Thoracic aorta (tissue), 2 donors: Measurements from ENCODE around the gene CCND2. TPM values are rescaled to one million over a fixed set of nuclear protein-coding genes. Genes with fewer than 3 reads are reported as not detected.

ENCODE experiments used
- ATAC-seq: fragments of 150-250 bp; one replicate; pipeline ENCODE4 v1.8.0; 2017; ENCODE audit warnings: low read depth; ENCODE audit not compliant: insufficient number of reproducible peaks, low FRiP score
- DNase-seq: peaks from one replicate; pipeline ENCODE4 v3.0.0-alpha.2; 2020; ENCODE audit warnings: low spot score
- H3K27ac ChIP-seq, 2 donors: fragments of 200-600 bp; sonication (generic); 1 replicate in 1 of 2; 2 replicates in 1 of 2; pipeline ENCODE4 v1.5.1; 2016; ENCODE audit warnings: mild to moderate bottlenecking in 2 of 2, moderate library complexity in 2 of 2
- H3K27me3 ChIP-seq: fragments of 200-600 bp; sonication (generic); replicated peaks from 2 replicates; pipeline ENCODE4 v1.6.0; 2016; ENCODE audit warnings: mild to moderate bottlenecking; ENCODE audit not compliant: insufficient read depth
- H3K36me3 ChIP-seq: fragments of 200-600 bp; sonication (generic); one replicate; pipeline ENCODE4 v1.5.1; 2016
- H3K4me1 ChIP-seq, 2 donors: fragments of 200-600 bp; sonication (generic); 1 replicate in 1 of 2; 2 replicates in 1 of 2; pipeline versions ENCODE4 v1.5.1 to v1.6.0; 2016; ENCODE audit warnings: low read depth in 2 of 2, mild to moderate bottlenecking in 1 of 2; ENCODE audit not compliant: control insufficient read depth in 1 of 2
- H3K4me3 ChIP-seq: fragments of 200-600 bp; sonication (generic); 2 replicates; pipeline ENCODE4 v1.5.1; 2016; ENCODE audit warnings: mild to moderate bottlenecking
- H3K9me3 ChIP-seq: fragments of 200-600 bp; sonication (generic); 2 replicates; pipeline ENCODE4 v1.5.1; 2016
- CTCF ChIP-seq: fragments of 200-600 bp; sonication (generic); IDR thresholded peaks from one replicate; pipeline ENCODE4 v1.5.1; 2019; ENCODE audit warnings: antibody characterized with exemption
- total RNA-seq, 2 donors: library from RNA; depleted of rRNA; stranded (reverse); fragments of >200 nt; gene quantifications; one replicate each; pipeline versions ENCODE4 v1.1.0 to v1.2.3, GENCODE V29; 2016

The CCND2 gene
- total RNA-seq, 2 donors from 2014 or later, result 108 to 153 TPM

- Histone ChIP-seq H3K27ac (no peak overlapping the region), H3K4me3 (no peak overlapping the region), H3K4me1 (peaks cover 0 to 5% of the 10 kb centered on the region in 2 donors), H3K27me3 (no peaks in the 10 kb centered on the region), H3K9me3 (no peaks in the 10 kb centered on the region), H3K36me3 (peaks cover 39% of the 10 kb centered on the region)
- no peak for ATAC-seq
- no peak for DNase-seq
- no peak for TF ChIP-seq CTCF
These were observed 29.3 kb downstream of the CCND2 start for GRCh38 chr12:4302881-4303280.

- no peak for TF ChIP-seq CTCF
- Histone ChIP-seq H3K9me3 (no peaks in the 10 kb centered on the region), H3K36me3 (peaks cover 41% of the 10 kb centered on the region), H3K4me1 (peaks cover 0 to 5% of the 10 kb centered on the region in 2 donors), H3K27me3 (no peaks in the 10 kb centered on the region), H3K27ac (no peak overlapping the region), H3K4me3 (no peak overlapping the region)
- DNase-seq (no peak), ATAC-seq (no peak)
These were observed 30.2 kb downstream of the CCND2 start for GRCh38 chr12:4303750-4304149.

- TF ChIP-seq CTCF, result peak; percentile 70
- Histone ChIP-seq H3K4me1 (peaks cover 0 to 5% of the 10 kb centered on the region in 2 donors), H3K27ac (no peak overlapping the region), H3K27me3 (no peaks in the 10 kb centered on the region), H3K9me3 (no peaks in the 10 kb centered on the region), H3K36me3 (peaks cover 29% of the 10 kb centered on the region), H3K4me3 (no peak overlapping the region)
- ATAC-seq (no peak), DNase-seq (no peak)
These were observed 34.2 kb downstream of the CCND2 start for GRCh38 chr12:4307593-4308333.

- Histone ChIP-seq H3K9me3 (no peaks in the 10 kb centered on the region), H3K4me3 (no peak overlapping the region), H3K27ac (no peak overlapping the region), H3K36me3 (peaks cover 22% of the 10 kb centered on the region), H3K4me1 (peaks cover 0 to 5% of the 10 kb centered on the region in 2 donors), H3K27me3 (no peaks in the 10 kb centered on the region)
- TF ChIP-seq CTCF, result no peak
- no peak for DNase-seq
- no peak for ATAC-seq
These were observed 34.9 kb downstream of the CCND2 start for GRCh38 chr12:4308334-4308950.

- DNase-seq, result no peak
- no peaks in the 10 kb centered on the region for H3K9me3 ChIP-seq
- ATAC-seq, result no peak
- peaks cover 7% of the 10 kb centered on the region for H3K36me3 ChIP-seq
- H3K4me3 ChIP-seq, result no peak overlapping the region
- H3K4me1 ChIP-seq, result peaks cover 0 to 5% of the 10 kb centered on the region in 2 donors
- H3K27me3 ChIP-seq, result no peaks in the 10 kb centered on the region
- H3K27ac ChIP-seq, result no peak overlapping the region
- TF ChIP-seq CTCF, result no peak
These were observed 38.2 kb downstream of the CCND2 start for GRCh38 chr12:4311776-4312175.
